ENCODE results near the gene DCUN1D5. TPM values are rescaled to one million over a fixed set of nuclear protein-coding genes. Genes with fewer than 3 reads are reported as not detected.
A peak's percentile ranks its signal among the peaks of the same experiment; 100 is the strongest.

The DCUN1D5 gene
- total RNA-seq, 1 experiment from 2014 or later, result 87.4 TPM

DNA sequence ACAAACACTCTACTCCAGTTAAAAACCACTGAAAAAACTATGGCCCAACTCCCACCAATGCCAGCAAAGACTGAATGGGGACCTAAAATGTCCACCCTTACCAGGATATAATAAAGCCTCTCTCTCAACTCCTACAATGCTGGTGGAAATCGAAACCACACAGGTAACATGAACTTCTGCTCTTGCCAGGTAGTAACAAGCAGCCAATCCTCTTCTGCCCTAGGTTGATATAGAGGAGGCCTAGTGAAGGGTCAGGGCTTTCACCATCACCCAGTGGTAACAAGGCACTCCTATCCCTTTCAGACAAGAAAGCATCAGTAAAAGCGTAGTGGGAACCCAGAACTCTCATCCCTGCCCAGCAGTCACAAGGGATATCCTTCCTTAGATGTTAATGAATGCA, 22.6 kb downstream of the DCUN1D5 start:
- TF ChIP-seq CTCF (IDR thresholded peaks at IDR 0.05; ENCODE audit: unreplicated experiment), result no peak
- CTCF ChIA-PET, result interaction anchor here (0.6 to 1.6 kb wide), 2 partner anchors 12 to 1671 kb away, joined by 3 to 4 read pairs; no protein-coding TSS in a partner anchor
- DNase-seq (ENCODE audit: unreplicated experiment), result no peak
- POLR2A ChIA-PET, result interaction anchor here (1.1 to 1.6 kb wide), 2 partner anchors 20 to 23 kb away, joined by 3 to 4 read pairs; partner anchors contain the start of gene DCUN1D5
- H3K27ac Mint-ChIP-seq (ENCODE audit: low read depth, unreplicated experiment), result peak overlapping the region; percentile 49
- H3K27me3 Mint-ChIP-seq (ENCODE audit: insufficient read depth, unreplicated experiment), result no peaks in the 10 kb centered on the region
- H3K4me3 Mint-ChIP-seq (ENCODE audit: unreplicated experiment), result no peak overlapping the region
- H3K9me3 Mint-ChIP-seq (ENCODE audit: unreplicated experiment), result no peaks in the 10 kb centered on the region
- peaks cover 44% of the 10 kb centered on the region for H3K36me3 Mint-ChIP-seq (ENCODE audit: insufficient read depth, unreplicated experiment)
- no TSS peak for BruUV-seq (replicated peaks)
- H3K4me1 Mint-ChIP-seq (ENCODE audit: insufficient read depth, unreplicated experiment), result peaks cover 27% of the 10 kb centered on the region
- intact Hi-C loops (cut with micrococcal nuclease), result no loop called here

GRCh38 chr11:103067118-103067517, 24.8 kb downstream of the DCUN1D5 start:
- intact Hi-C loops (cut with micrococcal nuclease), result no loop called here
- DNase-seq (ENCODE audit: unreplicated experiment), result no peak
- no TSS peak for BruUV-seq (replicated peaks)
- Mint-ChIP-seq H3K36me3 (ENCODE audit: insufficient read depth, unreplicated experiment) (peaks cover 50% of the 10 kb centered on the region), H3K4me3 (ENCODE audit: unreplicated experiment) (no peak overlapping the region), H3K27ac (ENCODE audit: low read depth, unreplicated experiment) (no peak overlapping the region), H3K4me1 (ENCODE audit: insufficient read depth, unreplicated experiment) (peaks cover 27% of the 10 kb centered on the region), H3K9me3 (ENCODE audit: unreplicated experiment) (no peaks in the 10 kb centered on the region), H3K27me3 (ENCODE audit: insufficient read depth, unreplicated experiment) (no peaks in the 10 kb centered on the region)
- POLR2A ChIA-PET, result no interaction called here
- TF ChIP-seq CTCF (IDR thresholded peaks at IDR 0.05; ENCODE audit: unreplicated experiment), result no peak
- CTCF ChIA-PET, result interaction anchor here (1.2 kb wide), 1 partner anchor 257 kb away, joined by 4 read pairs; no protein-coding TSS in a partner anchor

- DNase-seq (ENCODE audit: unreplicated experiment), result no peak
- no TSS peak for BruUV-seq (replicated peaks)
- H3K27me3 Mint-ChIP-seq (ENCODE audit: insufficient read depth, unreplicated experiment), result no peaks in the 10 kb centered on the region
- peaks cover 82% of the 10 kb centered on the region for H3K36me3 Mint-ChIP-seq (ENCODE audit: insufficient read depth, unreplicated experiment)
- ChIA-PET CTCF (interaction anchor here (0.5 to 1.7 kb wide), 5 partner anchors 45 to 1735 kb away, joined by 3 to 7 read pairs (median 4); no protein-coding TSS in a partner anchor), POLR2A (no interaction called here)
- no peak overlapping the region for H3K27ac Mint-ChIP-seq (ENCODE audit: low read depth, unreplicated experiment)
- no peak for TF ChIP-seq CTCF (IDR thresholded peaks at IDR 0.05; ENCODE audit: unreplicated experiment)
- no peak overlapping the region for H3K4me3 Mint-ChIP-seq (ENCODE audit: unreplicated experiment)
- no peaks in the 10 kb centered on the region for H3K4me1 Mint-ChIP-seq (ENCODE audit: insufficient read depth, unreplicated experiment)
- H3K9me3 Mint-ChIP-seq (ENCODE audit: unreplicated experiment), result no peaks in the 10 kb centered on the region
- intact Hi-C loops (cut with micrococcal nuclease), result no loop called here
Measured at GRCh38 chr11:103061656-103062055, 30.3 kb downstream of the DCUN1D5 start.

GRCh38 chr11:103055221-103055890, 36.6 kb downstream of the DCUN1D5 start:
- Mint-ChIP-seq H3K4me3 (ENCODE audit: unreplicated experiment) (no peak overlapping the region), H3K27me3 (ENCODE audit: insufficient read depth, unreplicated experiment) (no peaks in the 10 kb centered on the region), H3K27ac (ENCODE audit: low read depth, unreplicated experiment) (no peak overlapping the region), H3K4me1 (ENCODE audit: insufficient read depth, unreplicated experiment) (no peaks in the 10 kb centered on the region), H3K9me3 (ENCODE audit: unreplicated experiment) (no peaks in the 10 kb centered on the region), H3K36me3 (ENCODE audit: insufficient read depth, unreplicated experiment) (peaks cover 29% of the 10 kb centered on the region)
- POLR2A ChIA-PET, result no interaction called here
- intact Hi-C loops (cut with micrococcal nuclease), result loop anchor here (1.0 to 2.0 kb wide), 4 partner anchors 114 to 322 kb away; no protein-coding TSS in a partner anchor
- TF ChIP-seq CTCF (IDR thresholded peaks at IDR 0.05; ENCODE audit: unreplicated experiment), result peak; percentile 36
- DNase-seq (ENCODE audit: unreplicated experiment), result peak; percentile 42
- no TSS peak for BruUV-seq (replicated peaks)
- CTCF ChIA-PET, result interaction anchor here (0.6 to 1.2 kb wide), 8 partner anchors 11 to 372 kb away, joined by 3 to 5 read pairs (median 3); no protein-coding TSS in a partner anchor
